ENCODE measurements around the gene DHDH.
"Not testable (repeated sequence)": the region's sequence is repeated elsewhere in the genome, so short reads cannot be mapped to it uniquely, and the experiment has no call there.

The DHDH gene

GRCh38 chr19:48900477-48901406, 32.8 kb upstream of the DHDH start:
- H3K36me3 ChIP-seq (ENCODE audit: control insufficient read depth, insufficient read depth, low read length) = peaks cover 10% of the 10 kb centered on the region
- H3K27ac ChIP-seq (ENCODE audit: insufficient read depth, low read depth, low read length, poor library complexity, severe bottlenecking) = peak overlapping the region; percentile 55
- WGBS, 2 experiments = 39 to 40% methylated on average over 23 to 24 of the region's 24 CpGs
- no peaks in the 10 kb centered on the region for H3K9me3 ChIP-seq (ENCODE audit: control insufficient read depth, low read length)
- no peaks in the 10 kb centered on the region for H3K27me3 ChIP-seq (ENCODE audit: control insufficient read depth, insufficient read depth, low read length, poor library complexity, severe bottlenecking)
- peak overlapping the region; percentile 85 for H3K4me3 ChIP-seq (ENCODE audit: insufficient read depth, low read depth, low read length)
- H3K4me1 ChIP-seq (ENCODE audit: control insufficient read depth, insufficient read depth, low read length) = no peaks in the 10 kb centered on the region

- not testable (repeated sequence) for H3K4me1 ChIP-seq (ENCODE audit: control insufficient read depth, insufficient read depth, low read length); H3K27ac ChIP-seq (ENCODE audit: insufficient read depth, low read depth, low read length, poor library complexity, severe bottlenecking); H3K27me3 ChIP-seq (ENCODE audit: control insufficient read depth, insufficient read depth, low read length, poor library complexity, severe bottlenecking); H3K9me3 ChIP-seq (ENCODE audit: control insufficient read depth, low read length); H3K4me3 ChIP-seq (ENCODE audit: insufficient read depth, low read depth, low read length)
- H3K36me3 ChIP-seq (ENCODE audit: control insufficient read depth, insufficient read depth, low read length) = peaks cover 17% of the 10 kb centered on the region
- WGBS, 2 experiments = 91 to 97% methylated on average over 7 of the region's 7 CpGs
Measured at GRCh38 chr19:48902291-48902690, 31.2 kb upstream of the DHDH start.

DNA sequence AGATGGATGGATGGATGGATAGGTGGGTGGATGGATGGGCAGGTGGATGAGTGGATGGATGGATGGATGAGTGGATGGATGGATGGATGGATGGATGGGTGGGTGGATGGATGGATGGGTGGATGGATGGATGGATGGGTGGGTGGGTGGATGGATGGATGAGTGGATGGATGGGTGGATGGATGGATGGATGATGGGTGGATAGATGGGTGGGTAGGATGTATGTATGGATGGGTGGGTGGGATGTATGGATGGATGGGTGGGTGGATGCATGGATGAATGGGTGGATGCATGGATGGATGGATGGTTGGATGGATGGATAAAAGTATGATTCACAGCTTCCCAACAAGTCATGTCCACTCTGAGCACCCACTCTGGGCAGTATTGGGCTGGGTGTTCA, 29.7 kb upstream of the DHDH start:
- not testable (repeated sequence) for H3K9me3 ChIP-seq (ENCODE audit: control insufficient read depth, low read length); H3K4me1 ChIP-seq (ENCODE audit: control insufficient read depth, insufficient read depth, low read length); H3K27me3 ChIP-seq (ENCODE audit: control insufficient read depth, insufficient read depth, low read length, poor library complexity, severe bottlenecking); H3K4me3 ChIP-seq (ENCODE audit: insufficient read depth, low read depth, low read length); H3K27ac ChIP-seq (ENCODE audit: insufficient read depth, low read depth, low read length, poor library complexity, severe bottlenecking)
- H3K36me3 ChIP-seq (ENCODE audit: control insufficient read depth, insufficient read depth, low read length) = peaks cover 17% of the 10 kb centered on the region

DNA sequence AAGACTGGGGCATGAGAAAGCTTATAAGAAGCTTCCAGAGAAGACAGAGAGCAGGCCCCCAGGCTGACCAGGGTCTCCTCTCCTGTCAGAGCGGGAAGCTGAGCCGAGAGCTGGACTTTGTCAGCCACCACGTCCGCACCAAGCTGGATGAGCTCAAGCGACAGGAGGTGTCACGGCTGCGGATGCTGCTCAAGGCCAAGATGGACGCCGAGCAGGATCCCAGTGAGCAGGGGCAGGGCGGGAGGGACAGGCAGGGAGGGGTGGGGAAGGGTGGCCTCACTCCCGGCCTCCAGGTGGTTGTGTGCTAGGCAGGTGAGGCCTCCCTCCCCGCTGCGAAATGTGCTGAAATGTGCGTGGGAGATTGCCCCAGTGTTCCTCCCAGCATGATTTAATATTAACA, 27.8 kb upstream of the DHDH start:
- Histone ChIP-seq H3K27ac (ENCODE audit: insufficient read depth, low read depth, low read length, poor library complexity, severe bottlenecking) (no peak overlapping the region), H3K4me3 (ENCODE audit: insufficient read depth, low read depth, low read length) (no peak overlapping the region), H3K27me3 (ENCODE audit: control insufficient read depth, insufficient read depth, low read length, poor library complexity, severe bottlenecking) (no peaks in the 10 kb centered on the region), H3K4me1 (ENCODE audit: control insufficient read depth, insufficient read depth, low read length) (no peaks in the 10 kb centered on the region), H3K36me3 (ENCODE audit: control insufficient read depth, insufficient read depth, low read length) (peaks cover 21% of the 10 kb centered on the region), H3K9me3 (ENCODE audit: control insufficient read depth, low read length) (no peaks in the 10 kb centered on the region)
- 93 to 95% methylated on average over 13 to 14 of the region's 14 CpGs for WGBS, 2 experiments

DNA sequence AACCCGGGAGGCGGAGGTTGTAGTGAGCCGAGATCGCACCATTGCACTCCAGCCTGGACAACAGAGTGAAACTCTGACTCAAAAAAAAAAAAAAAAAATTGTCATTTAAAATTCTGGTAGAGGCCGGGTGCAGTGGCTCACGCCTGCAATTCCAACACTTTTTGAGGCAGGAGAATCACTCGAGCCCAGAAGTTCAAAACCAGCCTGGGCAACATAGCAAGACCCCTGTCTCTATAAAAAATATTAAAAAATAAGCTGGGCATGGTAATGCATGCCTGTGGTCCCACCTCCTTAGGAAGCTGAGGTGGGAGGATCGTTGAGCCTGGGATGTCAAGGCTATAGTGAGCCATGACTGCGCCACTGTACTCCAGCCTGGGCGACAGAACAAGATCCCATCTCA, 27.2 kb upstream of the DHDH start:
- Histone ChIP-seq H3K9me3 (ENCODE audit: control insufficient read depth, low read length) (no peaks in the 10 kb centered on the region), H3K27me3 (ENCODE audit: control insufficient read depth, insufficient read depth, low read length, poor library complexity, severe bottlenecking) (no peaks in the 10 kb centered on the region), H3K4me1 (ENCODE audit: control insufficient read depth, insufficient read depth, low read length) (no peaks in the 10 kb centered on the region), H3K4me3 (ENCODE audit: insufficient read depth, low read depth, low read length) (no peak overlapping the region), H3K27ac (ENCODE audit: insufficient read depth, low read depth, low read length, poor library complexity, severe bottlenecking) (no peak overlapping the region), H3K36me3 (ENCODE audit: control insufficient read depth, insufficient read depth, low read length) (peaks cover 27% of the 10 kb centered on the region)
- 93 to 94% methylated on average over 10 of the region's 10 CpGs for WGBS, 2 experiments

- Histone ChIP-seq H3K9me3 (ENCODE audit: control insufficient read depth, low read length) (no peaks in the 10 kb centered on the region), H3K27me3 (ENCODE audit: control insufficient read depth, insufficient read depth, low read length, poor library complexity, severe bottlenecking) (no peaks in the 10 kb centered on the region), H3K27ac (ENCODE audit: insufficient read depth, low read depth, low read length, poor library complexity, severe bottlenecking) (no peak overlapping the region), H3K36me3 (ENCODE audit: control insufficient read depth, insufficient read depth, low read length) (peaks cover 34% of the 10 kb centered on the region), H3K4me3 (ENCODE audit: insufficient read depth, low read depth, low read length) (no peak overlapping the region), H3K4me1 (ENCODE audit: control insufficient read depth, insufficient read depth, low read length) (no peaks in the 10 kb centered on the region)
- 92 to 96% methylated on average over 14 of the region's 14 CpGs for WGBS, 2 experiments
Measured at GRCh38 chr19:48907671-48908070, 25.8 kb upstream of the DHDH start.

- not testable (repeated sequence) for H3K4me3 ChIP-seq (ENCODE audit: insufficient read depth, low read depth, low read length); H3K27ac ChIP-seq (ENCODE audit: insufficient read depth, low read depth, low read length, poor library complexity, severe bottlenecking); H3K27me3 ChIP-seq (ENCODE audit: control insufficient read depth, insufficient read depth, low read length, poor library complexity, severe bottlenecking); H3K4me1 ChIP-seq (ENCODE audit: control insufficient read depth, insufficient read depth, low read length); H3K9me3 ChIP-seq (ENCODE audit: control insufficient read depth, low read length)
- H3K36me3 ChIP-seq (ENCODE audit: control insufficient read depth, insufficient read depth, low read length) = peaks cover 34% of the 10 kb centered on the region
- 90 to 96% methylated on average over 11 of the region's 11 CpGs for WGBS, 2 experiments
Measured at GRCh38 chr19:48909424-48910077, 23.9 kb upstream of the DHDH start.

DNA sequence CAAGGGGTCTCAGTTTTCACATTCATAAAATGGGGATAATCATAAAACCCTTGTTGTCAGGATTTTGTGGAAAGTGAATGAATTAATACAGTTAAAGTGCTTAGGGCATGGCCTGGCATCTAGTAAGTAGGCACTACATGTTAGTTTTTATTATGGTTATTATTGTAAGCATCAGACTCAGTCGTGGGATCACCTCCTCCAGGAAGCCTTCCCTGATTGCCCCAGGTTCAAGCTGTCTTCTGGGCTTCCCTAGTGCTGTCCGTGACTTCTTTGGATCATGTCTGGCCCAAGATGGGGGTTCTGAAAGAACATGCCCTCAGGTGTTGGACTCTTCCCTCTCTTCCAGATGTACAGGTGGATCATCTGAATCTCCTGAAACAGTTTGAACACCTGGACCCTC, 22.7 kb upstream of the DHDH start:
- WGBS, 2 experiments = 89 to 93% methylated on average over 2 of the region's 2 CpGs
- Histone ChIP-seq H3K4me3 (ENCODE audit: insufficient read depth, low read depth, low read length) (no peak overlapping the region), H3K36me3 (ENCODE audit: control insufficient read depth, insufficient read depth, low read length) (peaks cover 30% of the 10 kb centered on the region), H3K27me3 (ENCODE audit: control insufficient read depth, insufficient read depth, low read length, poor library complexity, severe bottlenecking) (no peaks in the 10 kb centered on the region), H3K27ac (ENCODE audit: insufficient read depth, low read depth, low read length, poor library complexity, severe bottlenecking) (no peak overlapping the region), H3K9me3 (ENCODE audit: control insufficient read depth, low read length) (no peaks in the 10 kb centered on the region), H3K4me1 (ENCODE audit: control insufficient read depth, insufficient read depth, low read length) (no peaks in the 10 kb centered on the region)

GRCh38 chr19:48913114-48913889, 20.2 kb upstream of the DHDH start:
- Histone ChIP-seq H3K27me3 (ENCODE audit: control insufficient read depth, insufficient read depth, low read length, poor library complexity, severe bottlenecking) (no peaks in the 10 kb centered on the region), H3K27ac (ENCODE audit: insufficient read depth, low read depth, low read length, poor library complexity, severe bottlenecking) (no peak overlapping the region), H3K4me1 (ENCODE audit: control insufficient read depth, insufficient read depth, low read length) (no peaks in the 10 kb centered on the region), H3K9me3 (ENCODE audit: control insufficient read depth, low read length) (no peaks in the 10 kb centered on the region), H3K4me3 (ENCODE audit: insufficient read depth, low read depth, low read length) (no peak overlapping the region), H3K36me3 (ENCODE audit: control insufficient read depth, insufficient read depth, low read length) (peaks cover 28% of the 10 kb centered on the region)
- 93 to 96% methylated on average over 9 of the region's 9 CpGs for WGBS, 2 experiments

DNA sequence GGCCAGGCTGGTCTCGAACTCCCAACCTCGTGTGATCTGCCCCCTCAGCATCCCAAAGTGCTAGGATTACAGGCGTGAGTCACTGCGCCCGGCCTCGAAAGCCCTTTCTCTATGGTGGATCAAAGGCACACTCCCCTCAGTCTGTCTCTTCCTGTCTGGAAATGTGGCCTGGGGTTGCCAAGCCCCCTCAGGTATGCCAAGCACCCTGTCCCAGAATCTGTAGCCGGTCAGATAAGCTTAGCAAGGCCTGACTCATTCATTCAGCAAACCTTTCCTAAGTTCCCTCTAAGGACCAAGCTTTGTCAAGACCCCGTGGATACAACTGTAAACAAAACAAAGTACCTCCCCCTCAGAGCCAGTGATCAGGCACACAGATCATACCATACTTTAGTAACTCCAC, 19.3 kb upstream of the DHDH start:
- WGBS, 2 experiments = 96 to 97% methylated on average over 8 of the region's 8 CpGs
- Histone ChIP-seq H3K4me1 (ENCODE audit: control insufficient read depth, insufficient read depth, low read length) (no peaks in the 10 kb centered on the region), H3K4me3 (ENCODE audit: insufficient read depth, low read depth, low read length) (no peak overlapping the region), H3K27ac (ENCODE audit: insufficient read depth, low read depth, low read length, poor library complexity, severe bottlenecking) (no peak overlapping the region), H3K36me3 (ENCODE audit: control insufficient read depth, insufficient read depth, low read length) (peaks cover 28% of the 10 kb centered on the region), H3K27me3 (ENCODE audit: control insufficient read depth, insufficient read depth, low read length, poor library complexity, severe bottlenecking) (no peaks in the 10 kb centered on the region), H3K9me3 (ENCODE audit: control insufficient read depth, low read length) (no peaks in the 10 kb centered on the region)

Measured in ectodermal cell (in vitro differentiated cells).